NT2/D1 (cell line): ENCODE measurements around the gene MCU.
A peak's percentile ranks its signal among the peaks of the same experiment; 100 is the strongest.

Source experiments
- DNase-seq: peaks from one replicate; pipeline ENCODE4 v3.0.0-alpha.2; 2011; ENCODE audit warnings: low read depth, low spot score
- H3K27me3 ChIP-seq: 2 replicates; pipeline ENCODE4 v1.6.0; 2011; ENCODE audit warnings: mild to moderate bottlenecking; ENCODE audit not compliant: insufficient read length, insufficient read depth
- H3K36me3 ChIP-seq: 2 replicates; pipeline ENCODE4 v1.6.1; 2011; ENCODE audit warnings: mild to moderate bottlenecking, low read length, mixed read lengths; ENCODE audit not compliant: insufficient read depth, insufficient read length
- H3K4me1 ChIP-seq: 2 replicates; pipeline ENCODE4 v1.5.1; 2011; ENCODE audit not compliant: insufficient read depth, insufficient read length
- H3K4me3 ChIP-seq: 2 replicates; pipeline ENCODE4 v1.5.1; 2011; ENCODE audit warnings: low read depth; ENCODE audit not compliant: insufficient read length
- H3K9ac ChIP-seq: 2 replicates; pipeline ENCODE4 v1.6.0; 2011; ENCODE audit warnings: low read depth; ENCODE audit not compliant: insufficient read length
- H3K9me3 ChIP-seq: 2 replicates; pipeline ENCODE4 v1.5.1; 2011; ENCODE audit warnings: mild to moderate bottlenecking, low read length; ENCODE audit not compliant: insufficient read depth
- SUZ12 ChIP-seq: IDR thresholded peaks from 2 replicates; pipeline ENCODE4 v1.6.1; 2011; ENCODE audit not compliant: insufficient read length, insufficient read depth; ENCODE audit errors: extremely low read depth
- YY1 ChIP-seq: IDR thresholded peaks from 2 replicates; pipeline ENCODE4 v1.6.1; 2011; ENCODE audit not compliant: insufficient read length, insufficient read depth
- ZNF274 ChIP-seq: IDR thresholded peaks from 2 replicates; pipeline ENCODE4 v1.6.1; 2011; ENCODE audit warnings: mild to moderate bottlenecking, low read depth, low read length

The MCU gene

DNA sequence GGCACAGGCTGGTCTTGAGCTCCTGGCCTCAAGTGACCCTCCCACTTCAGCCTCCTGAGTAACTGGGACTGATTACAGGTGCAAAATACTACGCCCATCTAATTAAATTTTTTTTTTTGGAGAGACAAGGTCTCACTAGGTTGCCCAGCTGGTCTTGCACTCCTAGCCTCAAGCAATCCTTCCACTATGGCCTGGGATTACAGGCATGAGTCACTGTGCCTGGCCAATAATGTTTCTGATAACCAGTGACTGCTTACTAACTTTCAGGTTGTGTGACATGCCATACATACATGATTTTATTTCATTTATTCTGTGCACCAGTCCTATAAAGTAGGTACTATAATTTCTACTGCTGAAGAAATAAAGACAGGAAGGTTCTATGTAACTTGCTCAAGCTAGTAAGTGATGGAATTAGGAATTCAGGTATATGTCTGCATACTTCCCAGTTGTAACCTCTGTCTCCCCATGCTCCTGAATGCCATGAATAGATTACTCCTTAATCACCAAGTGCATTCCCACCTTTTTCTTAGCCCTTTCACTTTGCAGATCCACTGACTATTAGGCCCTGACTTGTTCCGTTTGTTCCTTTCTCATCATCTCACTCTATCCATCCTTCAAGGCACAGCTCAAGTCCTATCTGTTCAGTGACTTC lies 28.1 kb downstream of the MCU start:
- Histone ChIP-seq H3K36me3 (peaks cover 8% of the 10 kb centered on the region), H3K4me1 (no peaks in the 10 kb centered on the region), H3K9ac (no peak overlapping the region), H3K9me3 (no peaks in the 10 kb centered on the region), H3K4me3 (no peak overlapping the region), H3K27me3 (no peaks in the 10 kb centered on the region)
- DNase-seq = peak; percentile 1
- no peak for TF ChIP-seq YY1
- TF ChIP-seq ZNF274 = no peak
- TF ChIP-seq SUZ12 = no peak

DNA sequence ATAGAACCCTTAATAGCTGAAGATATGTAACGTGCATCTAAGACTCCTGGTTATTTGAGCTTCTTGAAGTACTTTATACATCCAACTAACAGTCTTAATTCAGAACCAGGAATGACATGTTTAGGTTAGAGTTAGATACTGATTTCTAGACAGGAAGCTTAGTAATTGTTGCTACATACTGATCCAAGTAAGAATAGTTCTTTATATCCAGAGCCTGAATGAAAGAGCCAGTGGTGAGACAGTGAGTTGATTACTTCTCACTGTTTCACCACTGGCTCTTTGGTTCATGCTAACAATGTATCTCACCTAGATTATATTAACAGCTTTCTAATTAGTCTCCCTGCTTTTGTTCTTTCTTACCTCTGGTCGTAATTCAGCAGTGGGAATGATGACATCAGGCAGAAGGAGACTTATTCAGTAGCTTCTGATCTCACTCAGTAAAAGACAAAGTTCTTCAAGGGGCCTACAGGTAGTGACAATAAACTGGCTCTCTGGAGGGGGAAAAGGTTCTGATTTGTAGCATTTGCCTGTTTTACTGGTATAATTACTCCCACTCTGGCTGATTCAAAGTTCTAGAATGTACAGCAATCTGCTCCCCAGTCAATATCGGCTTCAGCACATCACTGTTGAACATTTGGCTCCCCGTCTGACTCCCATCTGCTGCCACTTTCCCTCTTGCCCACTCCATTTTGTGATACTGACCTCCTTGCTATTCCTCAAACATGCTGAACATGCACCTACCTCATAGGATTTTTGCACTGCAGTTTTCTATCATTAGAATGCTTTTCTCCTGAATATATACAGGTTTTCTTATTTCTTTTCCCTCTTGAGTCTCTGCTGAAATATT lies 29.1 kb downstream of the MCU start:
- no peak overlapping the region for H3K9ac ChIP-seq
- TF ChIP-seq YY1 (no peak), ZNF274 (no peak), SUZ12 (no peak)
- no peaks in the 10 kb centered on the region for H3K9me3 ChIP-seq
- H3K4me1 ChIP-seq = no peaks in the 10 kb centered on the region
- no peak overlapping the region for H3K4me3 ChIP-seq
- H3K27me3 ChIP-seq = no peaks in the 10 kb centered on the region
- H3K36me3 ChIP-seq = no peaks in the 10 kb centered on the region
- no peak for DNase-seq

DNA sequence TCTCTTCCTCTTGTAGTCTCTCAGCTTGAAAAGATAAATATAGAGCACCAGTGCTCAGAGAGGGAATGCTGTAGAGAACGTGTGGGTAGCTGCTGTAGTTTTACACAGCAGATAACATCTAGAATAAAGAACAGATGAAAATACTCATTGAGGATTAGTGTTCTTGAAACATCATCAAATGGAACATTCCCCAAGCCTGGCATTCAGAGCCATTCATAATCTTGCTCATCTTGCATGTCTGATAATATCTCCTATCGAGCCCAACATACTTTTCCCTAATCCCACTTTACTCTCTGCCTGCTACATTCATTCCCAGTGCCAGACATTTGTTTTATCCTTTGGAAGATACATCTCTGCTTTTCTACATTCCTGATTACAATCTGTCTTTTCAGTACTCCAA lies 35.2 kb downstream of the MCU start:
- no peak overlapping the region for H3K9ac ChIP-seq
- TF ChIP-seq ZNF274 = no peak
- no peak for TF ChIP-seq SUZ12
- no peak for TF ChIP-seq YY1
- no peak overlapping the region for H3K4me3 ChIP-seq
- H3K36me3 ChIP-seq = no peaks in the 10 kb centered on the region
- no peaks in the 10 kb centered on the region for H3K4me1 ChIP-seq
- no peaks in the 10 kb centered on the region for H3K27me3 ChIP-seq
- H3K9me3 ChIP-seq = no peaks in the 10 kb centered on the region
- no peak for DNase-seq

DNA sequence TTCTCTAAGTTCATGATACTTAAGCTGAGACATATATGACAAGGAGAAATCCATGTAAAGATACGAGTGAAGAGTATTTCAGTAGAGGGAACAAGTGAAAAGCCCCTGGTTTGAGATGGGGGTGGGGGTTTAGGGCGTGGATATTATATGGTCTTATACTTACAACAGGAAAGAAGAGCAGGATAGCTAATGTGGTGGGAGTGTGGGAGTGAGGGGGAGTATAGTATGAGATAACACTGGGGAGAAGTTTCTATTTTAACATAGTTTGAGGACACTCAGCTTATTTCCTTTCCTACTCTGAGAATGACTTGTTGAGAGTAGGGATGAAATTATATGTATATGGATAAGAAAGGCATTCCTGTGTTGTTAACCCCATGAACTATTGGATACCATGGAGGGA lies 36.5 kb downstream of the MCU start:
- H3K36me3 ChIP-seq = no peaks in the 10 kb centered on the region
- TF ChIP-seq ZNF274 (no peak), SUZ12 (no peak), YY1 (no peak)
- no peak overlapping the region for H3K4me3 ChIP-seq
- H3K4me1 ChIP-seq = no peaks in the 10 kb centered on the region
- no peak for DNase-seq
- no peaks in the 10 kb centered on the region for H3K27me3 ChIP-seq
- H3K9me3 ChIP-seq = no peaks in the 10 kb centered on the region
- no peak overlapping the region for H3K9ac ChIP-seq

DNA sequence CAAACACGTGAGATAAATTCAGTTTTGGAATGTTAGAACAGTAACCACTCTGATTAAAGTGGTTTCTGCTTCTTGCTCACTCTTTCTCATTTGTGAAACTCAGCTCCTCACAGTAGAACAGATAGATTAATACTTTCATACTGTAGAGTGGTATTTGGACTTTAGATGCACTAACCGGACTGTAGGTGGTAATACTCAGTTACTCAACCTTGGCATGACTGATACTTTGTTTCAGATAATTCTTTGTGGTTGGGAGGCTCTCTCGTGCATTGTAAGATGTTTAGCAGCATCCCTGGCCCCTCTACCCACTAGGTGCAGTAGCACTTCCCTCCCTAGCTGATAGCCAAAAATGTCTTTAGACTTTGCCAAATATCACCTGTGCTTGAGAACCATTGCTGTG lies 37.6 kb downstream of the MCU start:
- Histone ChIP-seq H3K9me3 (no peaks in the 10 kb centered on the region), H3K4me3 (no peak overlapping the region), H3K9ac (no peak overlapping the region), H3K27me3 (no peaks in the 10 kb centered on the region), H3K36me3 (no peaks in the 10 kb centered on the region), H3K4me1 (no peaks in the 10 kb centered on the region)
- TF ChIP-seq YY1 (no peak), ZNF274 (no peak), SUZ12 (no peak)
- DNase-seq = no peak

DNA sequence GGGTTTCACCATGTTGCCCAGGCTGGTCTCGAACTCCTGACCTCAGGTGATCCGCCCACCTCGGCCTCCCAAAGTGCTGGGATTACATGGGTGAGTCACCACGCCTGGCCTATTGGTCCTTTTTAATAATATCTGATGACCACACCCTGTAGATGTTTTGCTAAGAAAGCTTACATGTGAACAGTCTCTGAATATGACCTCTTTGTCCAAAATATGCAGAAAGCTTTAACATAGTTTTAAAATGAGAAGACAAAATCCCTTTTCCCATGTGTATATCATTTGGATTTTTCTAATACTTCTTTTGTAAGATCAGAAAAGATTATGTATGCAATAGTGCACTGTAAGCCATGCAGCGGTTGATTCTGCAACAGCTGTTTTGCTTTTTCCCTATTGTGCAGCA lies 38.5 kb downstream of the MCU start:
- H3K27me3 ChIP-seq = no peaks in the 10 kb centered on the region
- H3K9me3 ChIP-seq = no peaks in the 10 kb centered on the region
- H3K9ac ChIP-seq = no peak overlapping the region
- TF ChIP-seq ZNF274 (no peak), SUZ12 (no peak), YY1 (no peak)
- no peaks in the 10 kb centered on the region for H3K36me3 ChIP-seq
- no peaks in the 10 kb centered on the region for H3K4me1 ChIP-seq
- H3K4me3 ChIP-seq = no peak overlapping the region
- no peak for DNase-seq

DNA sequence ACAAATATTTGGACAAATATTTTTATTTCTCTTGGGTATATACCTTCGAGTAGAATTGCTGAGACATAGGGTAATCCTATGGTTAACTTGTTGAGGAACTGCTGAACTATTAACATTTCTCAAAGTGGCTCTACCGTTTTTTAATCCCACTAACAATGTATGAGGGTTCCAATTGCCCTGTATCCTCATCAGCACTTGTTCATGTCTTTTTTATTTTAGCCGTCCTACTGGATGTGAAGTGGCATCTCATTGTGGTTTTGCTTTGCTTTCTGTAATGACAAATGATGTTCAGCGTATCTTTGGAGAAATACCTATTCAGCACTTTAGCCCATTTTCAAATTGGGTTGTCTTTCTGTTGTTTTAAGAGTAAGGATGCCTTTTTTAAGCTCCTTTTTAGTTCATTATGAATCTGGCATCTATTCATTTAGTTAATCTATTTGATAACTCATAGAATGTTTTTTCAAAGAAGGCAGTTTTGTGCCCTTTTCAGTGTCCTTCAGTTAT lies 40.0 kb downstream of the MCU start:
- no peak overlapping the region for H3K4me3 ChIP-seq
- no peaks in the 10 kb centered on the region for H3K36me3 ChIP-seq
- H3K9me3 ChIP-seq = no peaks in the 10 kb centered on the region
- no peaks in the 10 kb centered on the region for H3K4me1 ChIP-seq
- DNase-seq = no peak
- TF ChIP-seq YY1 (no peak), SUZ12 (no peak), ZNF274 (no peak)
- H3K9ac ChIP-seq = no peak overlapping the region
- no peaks in the 10 kb centered on the region for H3K27me3 ChIP-seq
